GM18873 (cell line): ENCODE measurements around the gene GOLT1A.

Experiments
- ATAC-seq: cut with Tn5 transposase; IDR thresholded peaks from one replicate; pipeline ENCODE4 v1.9.1; 2021; ENCODE audit warnings: mild to moderate bottlenecking, moderate library complexity, moderate number of reproducible peaks; ENCODE audit not compliant: unreplicated experiment, low FRiP score

The GOLT1A gene

GRCh38 chr1:204194771-204195170, 19.0 kb downstream of the GOLT1A start:
- ATAC-seq, result no peak

- no peak for ATAC-seq
These were observed 19.7 kb downstream of the GOLT1A start for GRCh38 chr1:204194080-204194479.

- no peak for ATAC-seq
These were observed 21.0 kb downstream of the GOLT1A start for GRCh38 chr1:204192589-204193352.

- no peak for ATAC-seq
These were observed 21.7 kb downstream of the GOLT1A start for GRCh38 chr1:204192046-204192445.

GRCh38 chr1:204191456-204191855, 22.3 kb downstream of the GOLT1A start:
- ATAC-seq, result no peak

- no peak for ATAC-seq
These were observed 23.3 kb downstream of the GOLT1A start for GRCh38 chr1:204190212-204191211.

- ATAC-seq, result no peak
These were observed 24.7 kb downstream of the GOLT1A start for GRCh38 chr1:204188959-204189639.

GRCh38 chr1:204186597-204186996, 27.2 kb downstream of the GOLT1A start:
- no peak for ATAC-seq

GRCh38 chr1:204181116-204181515, 32.7 kb downstream of the GOLT1A start:
- no peak for ATAC-seq

GRCh38 chr1:204180133-204180532, 33.7 kb downstream of the GOLT1A start:
- ATAC-seq, result no peak

GRCh38 chr1:204178487-204179281, 35.1 kb downstream of the GOLT1A start:
- no peak for ATAC-seq

- ATAC-seq, result no peak
These were observed 36.7 kb downstream of the GOLT1A start for GRCh38 chr1:204177133-204177532.

GRCh38 chr1:204176049-204176448, 37.7 kb downstream of the GOLT1A start:
- ATAC-seq, result no peak

- ATAC-seq, result no peak
These were observed 38.8 kb downstream of the GOLT1A start for GRCh38 chr1:204174958-204175357.

- no peak for ATAC-seq
These were observed 41.3 kb downstream of the GOLT1A start for GRCh38 chr1:204172404-204173029.

- ATAC-seq, result no peak
These were observed 42.0 kb downstream of the GOLT1A start for GRCh38 chr1:204171751-204172178.

- no peak for ATAC-seq
These were observed 43.2 kb downstream of the GOLT1A start for GRCh38 chr1:204170494-204171155.

GRCh38 chr1:204169858-204170257, 43.9 kb downstream of the GOLT1A start:
- ATAC-seq, result no peak

GRCh38 chr1:204167730-204168129, 46.1 kb downstream of the GOLT1A start:
- no peak for ATAC-seq
